A549 treated with CpdA at 1 μM for 4 hours (cell line): ENCODE data around the gene OR2S2. TPM values are rescaled to one million over a fixed set of nuclear protein-coding genes. Genes with fewer than 3 reads are reported as not detected.

Experiments
- total RNA-seq: library from RNA; stranded (reverse); fragments of 200-300 nt; extraction: Qiagen RNA extraction; gene quantifications from 5 replicates; pipeline ENCODE4 v1.2.3, GENCODE V29; 2022; ENCODE audit warnings: low read depth

Gene OR2S2, protein sequence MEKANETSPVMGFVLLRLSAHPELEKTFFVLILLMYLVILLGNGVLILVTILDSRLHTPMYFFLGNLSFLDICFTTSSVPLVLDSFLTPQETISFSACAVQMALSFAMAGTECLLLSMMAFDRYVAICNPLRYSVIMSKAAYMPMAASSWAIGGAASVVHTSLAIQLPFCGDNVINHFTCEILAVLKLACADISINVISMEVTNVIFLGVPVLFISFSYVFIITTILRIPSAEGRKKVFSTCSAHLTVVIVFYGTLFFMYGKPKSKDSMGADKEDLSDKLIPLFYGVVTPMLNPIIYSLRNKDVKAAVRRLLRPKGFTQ
- not detected in 5 replicates for total RNA-seq

DNA sequence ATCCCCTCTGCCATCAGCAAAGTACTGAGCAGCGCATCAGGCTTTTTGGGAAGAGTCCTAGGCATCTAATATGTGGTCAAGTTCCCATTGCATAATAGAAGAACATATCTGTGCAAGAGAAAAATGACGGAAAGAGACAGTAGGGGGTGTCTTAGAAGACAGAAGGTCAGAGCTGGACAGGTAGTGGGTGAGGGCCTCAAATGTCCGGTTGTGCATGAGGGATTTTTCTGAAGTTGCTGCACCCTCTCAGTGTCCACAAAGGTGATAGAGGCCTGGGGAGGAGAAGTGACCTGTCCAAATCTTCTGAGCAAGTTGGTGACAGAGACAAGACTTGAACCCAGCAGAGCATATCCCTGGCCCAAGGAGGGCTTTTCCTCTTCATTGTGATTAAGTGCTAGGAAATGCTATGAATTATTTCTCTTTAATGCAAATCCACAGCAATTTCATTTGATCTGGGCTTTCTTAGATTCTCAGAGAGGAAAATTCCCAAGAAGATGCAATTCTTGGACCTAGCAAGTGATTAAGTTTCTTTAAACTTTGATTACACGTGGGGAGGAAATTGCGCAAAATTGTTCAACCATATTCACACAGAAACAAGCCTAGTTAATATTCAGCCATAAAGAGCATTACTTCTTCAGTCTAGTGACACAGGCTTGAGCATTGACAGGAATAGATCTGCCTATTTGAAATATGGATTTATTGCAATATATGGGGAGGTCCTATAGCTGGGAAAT is at the start of gene OR2S2:
TSS of gene OR2S2 (minus strand) at position 51 of the 734 bp plus-strand sequence. CDS start 56 bp downstream, outside the sequence.

DNA sequence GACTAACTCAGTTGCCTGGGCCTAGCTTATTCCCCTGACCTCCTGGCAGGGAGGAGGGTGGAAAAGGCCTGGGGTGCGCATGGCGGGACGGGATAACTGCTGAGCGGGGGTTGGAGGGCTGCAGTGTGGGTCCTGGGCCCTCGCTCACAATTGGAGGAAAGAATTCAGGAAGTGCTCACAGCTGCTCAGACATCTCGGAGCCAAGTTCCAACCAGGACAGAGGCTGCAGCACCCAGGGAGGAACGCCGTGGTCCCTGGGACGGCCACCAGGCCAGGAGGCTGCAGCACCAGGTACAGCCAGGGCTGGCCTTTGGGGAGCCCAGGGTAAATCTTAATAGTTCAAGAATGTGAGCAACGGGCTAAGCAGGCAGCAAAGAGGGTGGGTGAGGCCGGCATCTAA is 48.7 kb downstream of the OR2S2 start, which contains the start of gene SPAAR:
TSS of gene SPAAR (plus strand) at position 217 of the 400 bp plus-strand sequence. CDS start 974 bp downstream, outside the sequence.

Other genes with a start within 250 kb of the OR2S2 start
- gene TLN1, start 226.0 kb downstream of the OR2S2 start, total RNA-seq, result 114 to 130 TPM (median 122 TPM) in 5 replicates
- 58.5 to 66.0 TPM (median 58.9 TPM) in 5 replicates for gene CREB3, start 225.5 kb downstream of the OR2S2 start, total RNA-seq
- gene GBA2, start 208.9 kb downstream of the OR2S2 start, total RNA-seq, result 31.7 to 33.3 TPM (median 32.8 TPM) in 5 replicates
- 13.0 to 17.0 TPM (median 16.0 TPM) in 5 replicates for gene RGP1, start 208.9 kb downstream of the OR2S2 start, total RNA-seq
- gene MSMP, start 203.9 kb downstream of the OR2S2 start, total RNA-seq, result 0.25 to 0.63 TPM in 2 of 5 replicates, not detected in the others
- 3.5 to 6.7 TPM (median 6.4 TPM) in 5 replicates for gene NPR2, start 166.6 kb downstream of the OR2S2 start, total RNA-seq
- gene SPAG8, start 145.9 kb downstream of the OR2S2 start, total RNA-seq, result 0.22 to 0.53 TPM (median 0.27 TPM) in 5 replicates
- 60.1 to 101 TPM (median 97.5 TPM) in 5 replicates for gene HINT2, start 143.1 kb downstream of the OR2S2 start, total RNA-seq
- not detected in 5 replicates for gene FAM221B, start 129.4 kb downstream of the OR2S2 start, total RNA-seq
- 2.4 to 3.3 TPM (median 2.8 TPM) in 5 replicates for gene TMEM8B, start 128.9 kb downstream of the OR2S2 start, total RNA-seq
- gene OR13J1, start 87.8 kb downstream of the OR2S2 start, total RNA-seq, result not detected in 5 replicates
- 0.11 to 0.14 TPM in 2 of 5 replicates, not detected in the others for gene HRCT1, start 52.0 kb downstream of the OR2S2 start, total RNA-seq
- not detected in 5 replicates for gene SPAAR, start 48.7 kb downstream of the OR2S2 start, total RNA-seq
- 4.5 to 5.9 TPM (median 5.7 TPM) in 5 replicates for gene RECK, start 78.8 kb upstream of the OR2S2 start, total RNA-seq
- gene GLIPR2, start 178.6 kb upstream of the OR2S2 start, total RNA-seq, result 7.4 to 11.2 TPM (median 9.9 TPM) in 5 replicates
- gene CCIN, start 211.2 kb upstream of the OR2S2 start, total RNA-seq, result 0.03 to 0.07 TPM (median 0.07 TPM) in 3 of 5 replicates, not detected in the others
- 314 to 431 TPM (median 387 TPM) in 5 replicates for gene CLTA, start 232.8 kb upstream of the OR2S2 start, total RNA-seq